KMS-11 (cell line): ENCODE results near the gene ZFP36L1.

Source experiments
- H2AFZ ChIP-seq: fragments of 200-600 bp; sonication (generic); 2 replicates; pipeline ENCODE4 v1.6.1; 2016; ENCODE audit warnings: antibody characterized with exemption, mixed run types, low read depth
- H3K27ac ChIP-seq: fragments of 200-600 bp; sonication (generic); 2 replicates; pipeline ENCODE4 v1.6.1; 2016; ENCODE audit warnings: mild to moderate bottlenecking, mixed run types
- H3K27me3 ChIP-seq: fragments of 200-600 bp; sonication (generic); 2 replicates; pipeline ENCODE4 v1.6.1; 2017; ENCODE audit warnings: mild to moderate bottlenecking, low read depth, mixed run types, moderate library complexity; ENCODE audit not compliant: insufficient read depth
- H3K36me3 ChIP-seq: fragments of 200-600 bp; sonication (generic); 2 replicates; pipeline ENCODE4 v1.6.1; 2017; ENCODE audit warnings: mild to moderate bottlenecking, mixed run types; ENCODE audit not compliant: insufficient read depth
- H3K4me1 ChIP-seq: fragments of 200-600 bp; sonication (generic); 2 replicates; pipeline ENCODE4 v1.6.1; 2016; ENCODE audit warnings: mild to moderate bottlenecking, low read depth, mixed run types; ENCODE audit not compliant: poor library complexity, severe bottlenecking
- H3K4me2 ChIP-seq: fragments of 200-600 bp; sonication (generic); 2 replicates; pipeline ENCODE4 v1.7.0; 2016; ENCODE audit warnings: mild to moderate bottlenecking, mixed run types
- H3K4me3 ChIP-seq: fragments of 200-600 bp; sonication (generic); IDR thresholded peaks from 2 replicates; pipeline ENCODE4 v1.6.1; 2017; ENCODE audit warnings: low read depth, low read length, mixed read lengths; ENCODE audit not compliant: insufficient read depth
- H3K79me2 ChIP-seq: fragments of 200-600 bp; sonication (generic); 2 replicates; pipeline ENCODE4 v1.6.1; 2016; ENCODE audit warnings: low read depth, mixed run types; ENCODE audit not compliant: insufficient read depth
- H3K9ac ChIP-seq: fragments of 200-600 bp; sonication (generic); 2 replicates; pipeline ENCODE4 v1.6.1; 2016; ENCODE audit warnings: mild to moderate bottlenecking, mixed run types
- H4K20me1 ChIP-seq: fragments of 200-600 bp; sonication (generic); 2 replicates; pipeline ENCODE4 v1.6.1; 2016; ENCODE audit warnings: mild to moderate bottlenecking, mixed run types; ENCODE audit not compliant: insufficient read depth
- CTCF ChIP-seq: fragments of 200-600 bp; sonication (generic); conservative IDR thresholded peaks from 2 replicates; pipeline ENCODE4 v1.6.1; 2017; ENCODE audit warnings: low read depth, mild to moderate bottlenecking, antibody characterized with exemption, low read length, moderate library complexity, mixed read lengths

The ZFP36L1 gene

GRCh38 chr14:68775614-68776126 lies 17.2 kb downstream of the ZFP36L1 start:
- Histone ChIP-seq H4K20me1 (no peaks in the 10 kb centered on the region), H2AFZ (no peak overlapping the region), H3K9ac (no peak overlapping the region), H3K4me3 (no peak overlapping the region), H3K27ac (no peak overlapping the region), H3K79me2 (no peaks in the 10 kb centered on the region), H3K4me1 (no peaks in the 10 kb centered on the region), H3K27me3 (no peaks in the 10 kb centered on the region), H3K36me3 (no peaks in the 10 kb centered on the region), H3K4me2 (no peak overlapping the region)
- no peak for TF ChIP-seq CTCF

GRCh38 chr14:68774771-68775613 lies 17.9 kb downstream of the ZFP36L1 start:
- Histone ChIP-seq H3K36me3 (no peaks in the 10 kb centered on the region), H3K9ac (no peak overlapping the region), H4K20me1 (no peaks in the 10 kb centered on the region), H2AFZ (no peak overlapping the region), H3K27me3 (no peaks in the 10 kb centered on the region), H3K79me2 (no peaks in the 10 kb centered on the region), H3K4me3 (no peak overlapping the region), H3K4me1 (no peaks in the 10 kb centered on the region), H3K4me2 (no peak overlapping the region), H3K27ac (no peak overlapping the region)
- no peak for TF ChIP-seq CTCF

GRCh38 chr14:68772761-68773381 lies 20.0 kb downstream of the ZFP36L1 start:
- H3K4me3 ChIP-seq: no peak overlapping the region
- no peaks in the 10 kb centered on the region for H3K4me1 ChIP-seq
- no peak overlapping the region for H3K9ac ChIP-seq
- H3K79me2 ChIP-seq: no peaks in the 10 kb centered on the region
- no peak for TF ChIP-seq CTCF
- H3K4me2 ChIP-seq: no peak overlapping the region
- H4K20me1 ChIP-seq: no peaks in the 10 kb centered on the region
- H2AFZ ChIP-seq: no peak overlapping the region
- no peaks in the 10 kb centered on the region for H3K27me3 ChIP-seq
- no peak overlapping the region for H3K27ac ChIP-seq
- H3K36me3 ChIP-seq: no peaks in the 10 kb centered on the region

GRCh38 chr14:68771631-68772030 lies 21.2 kb downstream of the ZFP36L1 start:
- no peaks in the 10 kb centered on the region for H3K4me1 ChIP-seq

More at GRCh38 chr14:68771631-68772030, 21.2 kb downstream of the ZFP36L1 start:
- Histone ChIP-seq H3K4me3 (no peak overlapping the region), H3K79me2 (no peaks in the 10 kb centered on the region), H3K36me3 (no peaks in the 10 kb centered on the region), H4K20me1 (no peaks in the 10 kb centered on the region), H3K9ac (no peak overlapping the region), H3K27me3 (no peaks in the 10 kb centered on the region), H2AFZ (no peak overlapping the region), H3K27ac (no peak overlapping the region), H3K4me2 (no peak overlapping the region)
- TF ChIP-seq CTCF: no peak
